ENCODE data around the gene CSK. TPM values are rescaled to one million over a fixed set of nuclear protein-coding genes. Genes with fewer than 3 reads are reported as not detected.
A peak's percentile ranks its signal among the peaks of the same experiment; 100 is the strongest.
"Not testable (repeated sequence)": the region's sequence is repeated elsewhere in the genome, so short reads cannot be mapped to it uniquely, and the experiment has no call there.

CSK gene
- 214 TPM for polyA plus RNA-seq

DNA sequence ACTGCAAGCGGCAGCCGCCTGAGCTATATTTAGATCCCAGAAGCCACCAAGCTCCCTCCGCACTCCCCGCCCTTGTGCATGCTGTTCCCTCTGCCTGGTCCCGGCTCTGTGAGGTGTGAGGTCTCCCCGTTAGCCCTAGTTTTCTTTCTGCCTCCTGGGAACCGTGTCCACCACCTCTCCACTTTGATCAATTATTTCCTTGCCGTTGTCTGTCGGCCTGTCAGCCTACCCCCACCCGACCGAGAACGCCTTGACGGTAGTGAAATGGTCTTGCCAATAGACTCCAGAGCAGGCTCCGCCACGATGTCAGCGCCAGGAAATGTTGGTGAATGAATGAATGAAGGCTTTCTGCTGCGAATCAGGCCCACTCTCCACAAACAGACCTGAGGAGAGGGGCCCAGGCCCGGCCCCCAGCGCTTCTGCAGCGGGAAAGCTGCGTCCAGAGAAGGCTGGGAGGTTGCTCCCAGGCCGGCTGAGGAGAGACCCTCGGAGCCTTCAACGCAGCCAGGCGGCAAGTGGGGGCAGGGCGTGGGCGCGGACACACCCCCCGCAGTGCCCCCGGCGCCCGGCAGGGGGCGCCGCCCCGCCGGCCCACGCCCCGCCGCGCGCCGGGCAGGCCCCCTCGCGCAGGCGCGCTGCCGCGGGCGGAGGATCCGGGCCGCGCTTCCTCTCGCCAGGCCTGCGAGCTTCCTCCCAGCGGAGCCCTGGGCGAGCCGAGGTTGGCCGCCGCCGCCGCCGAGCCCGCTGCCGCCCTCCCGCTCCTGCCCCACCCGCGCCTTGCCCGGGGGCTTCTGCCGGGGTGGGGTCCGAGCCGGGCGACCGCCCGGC lies at the start of gene CSK:
TSS of gene CSK (plus strand) at position 650 of the 828 bp plus-strand sequence. CDS start 16,218 bp downstream, outside the sequence.
- H3K4me1 Mint-ChIP-seq: peaks cover 47 to 65% (median 61%) of the 10 kb centered on the region in 3 donors
- no peaks in the 10 kb centered on the region for H3K36me3 Mint-ChIP-seq
- no peaks in the 10 kb centered on the region for H3K27me3 Mint-ChIP-seq
- peak within 1 kb of the TSS; percentile 94 to 98 (median 96) for H3K4me3 Mint-ChIP-seq
- no peaks in the 10 kb centered on the region for H3K9me3 Mint-ChIP-seq
- H3K27ac Mint-ChIP-seq: peak within 1 kb of the TSS; percentile 91 to 100 (median 98)

DNA sequence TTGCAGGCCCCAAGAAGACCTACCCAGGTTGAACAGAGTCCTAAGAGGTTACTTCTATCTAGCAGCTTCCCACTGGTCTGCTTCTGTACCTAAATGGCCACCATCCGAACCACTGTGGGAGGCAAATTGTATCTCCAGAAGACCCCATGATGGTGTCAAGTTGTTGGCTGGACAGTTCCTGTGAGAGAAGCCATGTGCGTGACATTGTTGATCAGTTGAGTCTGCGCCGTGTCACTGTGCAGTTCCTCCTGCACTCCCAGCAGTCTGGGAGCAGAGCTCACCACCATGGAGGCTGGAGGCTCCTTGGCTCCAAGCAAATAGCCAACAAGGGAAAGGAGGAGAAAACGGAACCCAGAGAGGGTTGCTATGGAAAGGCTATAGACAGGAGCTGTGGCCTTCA lies 49.0 kb upstream of the CSK start:
- peaks cover 2% of the 10 kb centered on the region for H3K36me3 Mint-ChIP-seq
- no peak overlapping the region for H3K27ac Mint-ChIP-seq
- H3K9me3 Mint-ChIP-seq: peaks cover 0 to 8% (median 0%) of the 10 kb centered on the region in 3 donors
- H3K4me3 Mint-ChIP-seq: no peak overlapping the region
- H3K4me1 Mint-ChIP-seq: peaks cover 0 to 2% (median 0%) of the 10 kb centered on the region in 3 donors
- peaks cover 38% of the 10 kb centered on the region for H3K27me3 Mint-ChIP-seq

DNA sequence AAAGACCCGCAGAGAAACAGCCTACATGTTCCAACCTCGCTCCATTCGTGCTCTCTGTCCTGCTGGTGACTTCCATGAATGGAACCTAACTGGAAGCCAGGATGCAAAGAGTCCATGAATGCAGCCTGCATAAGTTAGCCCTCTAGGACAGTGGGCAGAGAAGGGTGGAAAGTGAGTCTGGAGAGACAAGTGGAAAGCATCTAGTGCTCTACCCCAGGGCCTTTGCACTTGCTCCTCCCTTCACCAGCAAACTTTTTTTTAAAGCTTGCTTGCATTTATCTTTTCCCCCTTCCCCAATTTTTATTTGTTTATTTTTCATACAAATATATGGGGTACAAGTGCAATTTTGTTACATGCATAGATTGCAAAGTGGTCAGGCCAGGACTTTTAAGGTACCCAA lies 48.6 kb upstream of the CSK start:
- peaks cover under 1 to 13% (median 4%) of the 10 kb centered on the region in 3 donors for H3K9me3 Mint-ChIP-seq
- H3K36me3 Mint-ChIP-seq: peaks cover 2% of the 10 kb centered on the region
- H3K27ac Mint-ChIP-seq: peak overlapping the region in 1 of 3 donors; percentile 75
- H3K4me1 Mint-ChIP-seq: peaks cover 0 to 2% (median 0%) of the 10 kb centered on the region in 3 donors
- peaks cover 36% of the 10 kb centered on the region for H3K27me3 Mint-ChIP-seq
- no peak overlapping the region for H3K4me3 Mint-ChIP-seq

DNA sequence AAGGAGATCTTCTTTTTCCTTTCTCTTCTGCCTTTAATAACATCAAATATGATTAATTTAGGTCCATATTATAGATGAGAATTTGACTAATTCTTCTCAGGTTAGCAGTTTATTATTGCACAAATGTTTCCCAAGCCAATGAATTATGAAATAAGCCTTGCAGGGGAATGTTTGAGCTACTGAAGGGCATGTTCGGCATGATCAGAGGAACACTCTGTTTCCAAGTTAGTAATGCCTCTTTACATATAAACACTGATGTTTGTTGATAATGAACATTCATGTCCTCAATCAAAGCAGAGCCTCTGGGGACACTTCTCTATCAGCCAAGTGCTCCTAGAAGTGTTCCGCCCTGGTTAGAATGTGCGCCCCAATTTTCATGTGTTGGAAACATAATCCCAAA lies 46.6 kb upstream of the CSK start:
- Mint-ChIP-seq H3K4me1 (peaks cover 0 to 2% (median 2%) of the 10 kb centered on the region in 3 donors), H3K36me3 (peaks cover 2% of the 10 kb centered on the region), H3K27me3 (peaks cover 32% of the 10 kb centered on the region), H3K9me3 (peaks cover 2 to 13% (median 4%) of the 10 kb centered on the region in 3 donors), H3K27ac (no peak overlapping the region), H3K4me3 (no peak overlapping the region)

DNA sequence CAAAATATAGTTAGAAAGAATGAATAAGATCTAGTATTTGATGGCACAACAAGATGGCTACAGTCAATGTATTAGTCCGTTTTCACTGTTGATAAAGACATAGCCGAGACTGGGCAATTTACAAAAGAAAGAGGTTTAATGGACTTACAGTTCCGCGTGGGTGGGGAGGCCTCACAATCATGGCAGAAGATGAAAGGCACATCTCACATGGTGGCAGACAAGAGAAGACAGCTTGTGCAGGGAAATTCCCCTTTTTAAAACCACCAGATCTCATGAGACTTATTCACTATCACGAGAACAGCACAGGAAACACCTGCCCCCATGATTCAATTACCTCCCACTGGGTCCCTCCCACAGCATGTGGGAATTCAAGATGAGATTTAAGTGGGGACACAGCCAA lies 43.6 kb upstream of the CSK start:
- Mint-ChIP-seq H3K27me3 (peaks cover 32% of the 10 kb centered on the region), H3K27ac (peak overlapping the region in 1 of 3 donors; percentile 51), H3K4me3 (peak overlapping the region in 1 of 4 donors; percentile 60), H3K9me3 (peaks cover 2 to 16% (median 13%) of the 10 kb centered on the region in 3 donors)
- not testable (repeated sequence) for H3K36me3 Mint-ChIP-seq, H3K4me1 Mint-ChIP-seq

DNA sequence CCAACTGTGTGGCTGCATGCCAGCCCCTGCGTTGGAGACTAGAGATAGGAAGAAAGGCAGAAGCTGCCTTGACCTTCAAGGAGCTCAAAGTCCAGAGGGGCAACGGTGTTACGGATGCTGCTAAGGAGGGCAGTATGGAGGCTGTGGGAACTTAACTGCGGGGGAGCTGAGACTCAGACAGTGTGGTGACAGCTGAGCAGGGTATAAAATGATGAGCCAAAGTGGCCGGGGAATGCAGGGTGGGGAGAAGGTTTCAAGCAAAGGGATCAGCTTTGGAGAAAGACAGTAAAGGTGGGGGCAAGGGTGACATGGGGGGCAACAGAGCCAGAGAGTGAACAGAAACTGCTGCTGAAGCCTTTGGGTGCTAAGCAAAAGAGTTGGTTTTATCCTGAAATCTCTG lies 39.5 kb upstream of the CSK start:
- Mint-ChIP-seq H3K27me3 (peaks cover 14% of the 10 kb centered on the region), H3K4me1 (peaks cover 3 to 7% (median 4%) of the 10 kb centered on the region in 3 donors), H3K36me3 (peaks cover 3% of the 10 kb centered on the region), H3K4me3 (peak overlapping the region in 1 of 4 donors; percentile 39), H3K27ac (no peak overlapping the region), H3K9me3 (peaks cover 2 to 16% (median 7%) of the 10 kb centered on the region in 3 donors)

DNA sequence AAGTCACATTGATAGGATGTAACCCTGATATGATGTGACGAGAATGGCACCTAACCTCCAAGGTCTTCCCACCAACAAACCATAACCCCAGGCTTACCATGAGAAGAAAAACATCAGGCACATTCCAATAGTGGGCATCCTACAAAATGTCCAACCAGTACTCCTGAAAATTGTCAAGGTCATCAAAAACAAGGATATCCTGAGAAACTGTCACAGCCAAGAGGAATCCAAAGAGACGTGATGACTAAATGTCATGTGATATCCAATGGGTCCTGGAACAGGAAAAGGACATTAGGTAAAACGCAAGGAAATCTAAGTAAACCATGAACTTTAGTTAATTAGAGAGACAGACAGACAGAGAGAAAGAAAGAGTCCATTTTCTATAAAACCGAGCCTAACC lies 35.5 kb upstream of the CSK start:
- H3K27ac Mint-ChIP-seq: no peak overlapping the region
- H3K9me3 Mint-ChIP-seq: peaks cover 0 to 5% (median 0%) of the 10 kb centered on the region in 3 donors
- no peaks in the 10 kb centered on the region for H3K36me3 Mint-ChIP-seq
- no peak overlapping the region for H3K4me3 Mint-ChIP-seq
- H3K4me1 Mint-ChIP-seq: peaks cover 0 to 3% (median 0%) of the 10 kb centered on the region in 3 donors
- peaks cover 7% of the 10 kb centered on the region for H3K27me3 Mint-ChIP-seq

DNA sequence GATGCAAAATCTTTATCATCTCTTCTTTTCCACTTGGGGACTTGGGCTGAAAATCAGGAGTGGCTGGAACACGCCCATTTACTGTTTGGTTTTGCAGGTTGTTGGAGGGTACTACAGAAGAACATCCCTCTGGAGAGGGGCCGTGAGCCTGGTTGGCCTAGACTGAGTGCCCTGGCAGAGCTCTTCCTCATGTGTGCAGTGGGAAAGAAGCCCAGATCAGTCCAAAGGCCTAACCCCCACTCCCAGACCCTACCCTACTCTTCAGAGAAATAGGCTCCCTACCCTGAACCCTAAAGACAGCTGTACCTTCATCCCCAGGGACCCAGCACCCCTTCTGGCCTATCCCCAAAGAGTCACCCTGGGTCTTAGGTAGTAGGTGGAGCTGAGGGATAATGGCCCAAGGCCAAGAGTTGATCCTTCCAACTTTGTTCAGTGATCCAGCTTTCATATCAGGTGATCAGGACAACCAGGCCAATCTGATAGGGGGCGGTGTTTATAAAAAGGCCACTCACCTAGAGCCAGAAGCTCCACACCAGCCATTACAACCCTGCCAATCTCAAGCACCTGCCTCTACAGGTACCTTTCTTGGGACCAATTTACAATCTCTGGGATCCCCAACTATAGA lies 33.4 kb upstream of the CSK start, which contains the start of gene CYP1A2:
TSS of gene CYP1A2 (plus strand) at position 524 of the 625 bp plus-strand sequence. CDS start 894 bp downstream, outside the sequence.
- Mint-ChIP-seq H3K4me3 (no peak within 1 kb of the TSS), H3K27me3 (peaks cover 3% of the 10 kb centered on the region), H3K36me3 (no peaks in the 10 kb centered on the region), H3K4me1 (no peaks in the 10 kb centered on the region), H3K27ac (peak within 1 kb of the TSS in 1 of 3 donors; percentile 6), H3K9me3 (peaks cover 0 to 1% (median 0%) of the 10 kb centered on the region in 3 donors)

DNA sequence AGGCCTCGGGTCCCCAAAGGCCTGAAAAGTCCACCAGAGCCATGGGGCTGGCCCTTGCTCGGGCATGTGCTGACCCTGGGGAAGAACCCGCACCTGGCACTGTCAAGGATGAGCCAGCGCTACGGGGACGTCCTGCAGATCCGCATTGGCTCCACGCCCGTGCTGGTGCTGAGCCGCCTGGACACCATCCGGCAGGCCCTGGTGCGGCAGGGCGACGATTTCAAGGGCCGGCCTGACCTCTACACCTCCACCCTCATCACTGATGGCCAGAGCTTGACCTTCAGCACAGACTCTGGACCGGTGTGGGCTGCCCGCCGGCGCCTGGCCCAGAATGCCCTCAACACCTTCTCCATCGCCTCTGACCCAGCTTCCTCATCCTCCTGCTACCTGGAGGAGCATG lies 32.0 kb upstream of the CSK start:
- Mint-ChIP-seq H3K36me3 (no peaks in the 10 kb centered on the region), H3K27me3 (peaks cover 3% of the 10 kb centered on the region), H3K9me3 (peaks cover 0 to 1% (median 0%) of the 10 kb centered on the region in 3 donors), H3K27ac (no peak overlapping the region), H3K4me3 (no peak overlapping the region), H3K4me1 (no peaks in the 10 kb centered on the region)

DNA sequence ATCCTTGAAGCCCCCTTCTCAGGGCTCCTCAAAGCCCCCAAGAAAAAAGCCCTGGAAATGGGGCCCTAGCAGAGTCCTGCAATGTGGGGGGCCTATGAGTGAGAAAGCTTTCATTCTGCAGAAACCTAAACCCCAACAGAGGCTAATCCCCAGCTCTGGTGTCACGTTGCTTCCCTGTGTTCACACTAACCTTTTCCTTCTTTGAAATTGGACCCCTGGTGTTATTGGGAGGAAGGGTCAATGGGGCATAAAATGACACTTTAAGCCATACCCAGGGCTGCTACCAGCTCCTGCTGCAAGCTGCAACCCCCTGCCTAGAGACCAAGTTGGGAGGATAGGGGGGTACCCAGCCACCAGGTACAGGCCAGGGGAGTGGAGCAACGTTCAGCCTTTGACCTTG lies 31.1 kb upstream of the CSK start:
- Mint-ChIP-seq H3K27me3 (peaks cover 3% of the 10 kb centered on the region), H3K9me3 (peaks cover 0 to 1% (median 0%) of the 10 kb centered on the region in 3 donors), H3K27ac (no peak overlapping the region), H3K36me3 (no peaks in the 10 kb centered on the region), H3K4me1 (no peaks in the 10 kb centered on the region), H3K4me3 (no peak overlapping the region)

DNA sequence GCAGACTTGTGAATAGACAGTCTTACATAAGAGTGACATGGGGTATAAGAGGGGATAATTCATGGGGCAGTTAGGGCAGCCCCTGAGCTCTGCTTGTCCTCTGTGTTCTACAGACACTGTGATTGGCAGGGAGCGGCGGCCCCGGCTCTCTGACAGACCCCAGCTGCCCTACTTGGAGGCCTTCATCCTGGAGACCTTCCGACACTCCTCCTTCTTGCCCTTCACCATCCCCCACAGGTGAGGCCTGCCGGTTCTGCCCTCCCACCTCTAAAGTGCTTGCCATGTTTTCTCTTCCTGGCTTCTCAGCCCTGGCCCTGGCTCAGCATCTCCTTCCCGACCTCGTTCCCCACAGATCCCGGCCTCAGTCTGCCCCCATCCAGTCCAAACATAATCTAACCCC lies 29.9 kb upstream of the CSK start:
- no peak overlapping the region for H3K4me3 Mint-ChIP-seq
- H3K4me1 Mint-ChIP-seq: no peaks in the 10 kb centered on the region
- H3K27ac Mint-ChIP-seq: no peak overlapping the region
- no peaks in the 10 kb centered on the region for H3K36me3 Mint-ChIP-seq
- H3K9me3 Mint-ChIP-seq: peaks cover 0 to 1% (median 0%) of the 10 kb centered on the region in 3 donors
- H3K27me3 Mint-ChIP-seq: peaks cover 3% of the 10 kb centered on the region

DNA sequence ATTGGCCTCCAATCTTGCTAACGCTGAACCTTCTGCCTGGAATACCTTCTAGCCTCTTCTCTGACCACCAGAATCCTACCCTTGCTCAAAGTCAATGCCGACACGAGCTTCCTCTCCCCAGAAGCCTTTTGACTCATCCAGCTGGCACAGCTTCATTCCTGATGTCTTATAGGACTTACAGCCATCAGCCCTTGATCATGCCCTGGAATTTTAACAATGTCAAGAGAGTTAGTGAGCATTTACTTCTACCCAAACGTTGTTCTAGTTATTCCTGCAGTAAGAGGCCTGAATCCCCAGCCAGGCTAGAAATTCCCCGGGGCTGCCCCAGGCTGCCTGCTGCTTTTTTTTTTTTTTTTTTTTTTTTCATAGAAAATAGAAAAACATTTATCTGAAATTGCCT lies 29.3 kb upstream of the CSK start:
- Mint-ChIP-seq H3K4me3 (no peak overlapping the region), H3K27ac (no peak overlapping the region), H3K9me3 (peaks cover 0 to 1% (median 0%) of the 10 kb centered on the region in 3 donors), H3K36me3 (no peaks in the 10 kb centered on the region), H3K27me3 (peaks cover 3% of the 10 kb centered on the region), H3K4me1 (no peaks in the 10 kb centered on the region)

DNA sequence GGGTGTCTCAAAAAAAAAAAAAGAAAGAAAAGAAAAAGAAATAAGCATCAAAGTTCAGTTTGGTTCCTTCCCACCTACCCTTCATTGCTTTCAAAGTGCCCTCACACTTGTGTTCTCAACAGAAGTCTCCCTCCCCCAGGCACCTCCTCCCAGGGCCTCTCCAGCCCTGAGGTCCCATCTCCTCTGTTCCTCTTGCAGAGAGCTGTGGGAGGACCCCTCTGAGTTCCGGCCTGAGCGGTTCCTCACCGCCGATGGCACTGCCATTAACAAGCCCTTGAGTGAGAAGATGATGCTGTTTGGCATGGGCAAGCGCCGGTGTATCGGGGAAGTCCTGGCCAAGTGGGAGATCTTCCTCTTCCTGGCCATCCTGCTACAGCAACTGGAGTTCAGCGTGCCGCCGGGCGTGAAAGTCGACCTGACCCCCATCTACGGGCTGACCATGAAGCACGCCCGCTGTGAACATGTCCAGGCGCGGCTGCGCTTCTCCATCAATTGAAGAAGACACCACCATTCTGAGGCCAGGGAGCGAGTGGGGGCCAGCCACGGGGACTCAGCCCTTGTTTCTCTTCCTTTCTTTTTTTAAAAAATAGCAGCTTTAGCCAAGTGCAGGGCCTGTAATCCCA lies 27.2 kb upstream of the CSK start:
- H3K4me1 Mint-ChIP-seq: no peaks in the 10 kb centered on the region
- peaks cover 3% of the 10 kb centered on the region for H3K27me3 Mint-ChIP-seq
- no peaks in the 10 kb centered on the region for H3K36me3 Mint-ChIP-seq
- H3K4me3 Mint-ChIP-seq: peak overlapping the region in 1 of 4 donors; percentile 60
- no peak overlapping the region for H3K27ac Mint-ChIP-seq
- H3K9me3 Mint-ChIP-seq: peaks cover 0 to 1% (median 0%) of the 10 kb centered on the region in 3 donors

DNA sequence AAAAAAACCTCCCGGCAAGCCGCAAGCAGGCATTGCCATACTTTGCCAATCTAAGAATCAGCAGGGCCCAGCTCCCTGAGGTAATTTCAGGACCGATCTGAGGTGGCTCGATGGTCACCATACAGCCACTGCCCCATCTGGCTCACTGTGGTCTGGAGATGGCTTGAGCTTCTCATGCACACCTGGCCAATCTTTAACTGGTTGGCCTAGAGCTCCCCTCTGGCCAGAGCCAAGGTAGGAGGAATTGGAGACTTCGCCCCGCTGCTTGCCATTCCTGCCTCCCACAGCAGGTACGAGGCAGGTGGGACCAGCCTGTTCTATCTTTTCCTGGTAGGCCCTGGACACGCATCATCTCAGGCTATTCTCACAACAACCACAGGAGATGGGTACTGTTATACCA lies 23.1 kb upstream of the CSK start:
- peaks cover 1% of the 10 kb centered on the region for H3K36me3 Mint-ChIP-seq
- no peaks in the 10 kb centered on the region for H3K4me1 Mint-ChIP-seq
- no peaks in the 10 kb centered on the region for H3K9me3 Mint-ChIP-seq

DNA sequence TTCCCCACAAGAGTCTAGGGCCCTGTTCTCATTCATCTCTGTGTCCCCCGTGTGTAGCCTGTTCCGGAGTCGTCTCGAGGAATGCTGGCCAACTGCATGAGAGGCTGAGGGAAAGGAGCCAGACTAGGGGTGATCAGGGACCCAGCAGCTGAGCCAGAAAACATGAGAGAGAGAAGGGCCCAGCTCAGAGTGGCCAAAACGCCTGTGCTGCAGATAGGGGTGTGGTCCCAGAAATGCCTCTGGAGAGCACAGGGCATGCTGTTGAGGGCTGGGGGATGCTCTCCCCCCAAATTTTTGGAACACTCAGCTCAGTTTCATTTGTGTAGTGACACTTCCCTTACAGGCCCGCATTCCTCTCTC lies 19.1 kb upstream of the CSK start:
- Mint-ChIP-seq H3K4me3 (peak overlapping the region in 1 of 4 donors; percentile 6), H3K9me3 (no peaks in the 10 kb centered on the region), H3K4me1 (no peaks in the 10 kb centered on the region), H3K36me3 (peaks cover 1% of the 10 kb centered on the region), H3K27ac (peak overlapping the region in 1 of 3 donors; percentile 23), H3K27me3 (peaks cover 1% of the 10 kb centered on the region)

More for the DNA sequence above, 23.1 kb upstream of the CSK start:
- Mint-ChIP-seq H3K4me3 (no peak overlapping the region), H3K27me3 (peaks cover 1% of the 10 kb centered on the region), H3K27ac (no peak overlapping the region)
